Chondrocyte (in vitro differentiated cells): ENCODE data around the gene ANP32D. TPM values are rescaled to one million over a fixed set of nuclear protein-coding genes. Genes with fewer than 3 reads are reported as not detected.
"Not testable (repeated sequence)": the region's sequence is repeated elsewhere in the genome, so short reads cannot be mapped to it uniquely, and the experiment has no call there.

Experiments
- DNase-seq: peaks from one replicate; pipeline ENCODE4 v3.0.0; 2021; ENCODE audit warnings: mixed read lengths, low spot score
- H3K27ac Mint-ChIP-seq: one replicate; pipeline ENCODE4 v1.8.0; 2021; ENCODE audit warnings: mild to moderate bottlenecking, moderate library complexity, mixed read lengths; ENCODE audit not compliant: unreplicated experiment
- H3K27me3 Mint-ChIP-seq: 2 replicates; pipeline ENCODE4 v1.8.0; 2021; ENCODE audit warnings: low read depth, mixed read lengths
- H3K36me3 Mint-ChIP-seq: 2 replicates; pipeline ENCODE4 v1.8.0; 2021; ENCODE audit warnings: low read depth, mixed read lengths
- H3K4me1 Mint-ChIP-seq: 2 replicates; pipeline ENCODE4 v1.8.0; 2021; ENCODE audit warnings: low read depth, mild to moderate bottlenecking, mixed read lengths
- H3K4me3 Mint-ChIP-seq: one replicate; pipeline ENCODE4 v1.8.0; 2021; ENCODE audit warnings: mild to moderate bottlenecking, moderate library complexity, mixed read lengths; ENCODE audit not compliant: unreplicated experiment
- H3K9me3 Mint-ChIP-seq: 2 replicates; pipeline ENCODE4 v1.8.0; 2021; ENCODE audit warnings: low read depth, mixed read lengths
- total RNA-seq: library from RNA; stranded (reverse); gene quantifications from 3 replicates; pipeline ENCODE4 v1.2.1, GENCODE V29; 2021
- TF ChIP-seq, protein P1 (sequence below): fragments of 200-600 bp; sonication (generic); IDR thresholded peaks from 2 replicates; pipeline ENCODE4 v1.5.0; 2021; ENCODE audit warnings: antibody characterized with exemption, mild to moderate bottlenecking, moderate library complexity

ANP32D gene
- total RNA-seq, 1 donor from 2014 or later, result not detected

DNA sequence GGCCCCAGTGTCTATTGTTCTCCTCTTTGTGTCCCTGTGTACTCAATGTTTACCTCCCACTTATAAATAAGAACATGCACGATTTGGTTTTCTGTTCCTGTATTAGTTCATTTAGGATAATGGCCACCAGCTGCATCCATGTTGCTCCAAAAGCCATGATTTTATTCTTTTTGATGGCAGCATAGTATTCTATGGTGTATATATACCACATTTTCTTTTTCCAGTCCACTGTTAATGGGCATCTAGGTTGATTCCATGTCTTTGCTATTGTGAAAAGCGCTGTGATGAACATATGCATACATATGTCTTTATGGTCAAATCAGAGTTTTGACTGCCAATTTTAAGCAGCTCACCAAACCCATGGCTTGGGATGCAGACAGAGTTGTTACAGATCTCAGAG, 17.2 kb upstream of the ANP32D start:
- Mint-ChIP-seq H3K9me3 (peaks cover 3% of the 10 kb centered on the region), H3K27me3 (peaks cover 13% of the 10 kb centered on the region), H3K27ac (no peak overlapping the region), H3K4me1 (no peaks in the 10 kb centered on the region), H3K36me3 (no peaks in the 10 kb centered on the region), H3K4me3 (no peak overlapping the region)
- TF ChIP-seq, protein P1, sequence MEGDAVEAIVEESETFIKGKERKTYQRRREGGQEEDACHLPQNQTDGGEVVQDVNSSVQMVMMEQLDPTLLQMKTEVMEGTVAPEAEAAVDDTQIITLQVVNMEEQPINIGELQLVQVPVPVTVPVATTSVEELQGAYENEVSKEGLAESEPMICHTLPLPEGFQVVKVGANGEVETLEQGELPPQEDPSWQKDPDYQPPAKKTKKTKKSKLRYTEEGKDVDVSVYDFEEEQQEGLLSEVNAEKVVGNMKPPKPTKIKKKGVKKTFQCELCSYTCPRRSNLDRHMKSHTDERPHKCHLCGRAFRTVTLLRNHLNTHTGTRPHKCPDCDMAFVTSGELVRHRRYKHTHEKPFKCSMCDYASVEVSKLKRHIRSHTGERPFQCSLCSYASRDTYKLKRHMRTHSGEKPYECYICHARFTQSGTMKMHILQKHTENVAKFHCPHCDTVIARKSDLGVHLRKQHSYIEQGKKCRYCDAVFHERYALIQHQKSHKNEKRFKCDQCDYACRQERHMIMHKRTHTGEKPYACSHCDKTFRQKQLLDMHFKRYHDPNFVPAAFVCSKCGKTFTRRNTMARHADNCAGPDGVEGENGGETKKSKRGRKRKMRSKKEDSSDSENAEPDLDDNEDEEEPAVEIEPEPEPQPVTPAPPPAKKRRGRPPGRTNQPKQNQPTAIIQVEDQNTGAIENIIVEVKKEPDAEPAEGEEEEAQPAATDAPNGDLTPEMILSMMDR, result no peak
- DNase-seq, result no peak

DNA sequence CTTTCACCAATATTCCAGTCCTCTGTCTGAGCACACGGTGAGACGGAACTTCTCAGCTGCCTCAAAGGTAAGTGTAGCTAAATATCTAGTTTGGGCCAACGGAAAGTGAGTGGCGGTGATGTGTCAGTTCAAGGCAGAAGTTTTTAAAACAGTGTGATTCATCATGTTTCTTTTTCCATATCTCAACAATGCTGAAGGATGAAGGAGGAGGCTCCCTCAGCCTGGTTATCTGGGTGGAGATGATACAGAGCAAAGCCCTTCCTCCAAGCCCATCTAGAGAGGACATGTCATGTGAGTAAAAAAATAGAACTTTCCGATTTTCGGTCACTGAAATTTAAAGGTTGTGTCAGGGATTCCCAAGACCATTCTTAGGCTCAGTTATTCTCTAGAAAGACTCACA, 13.1 kb upstream of the ANP32D start:
- TF ChIP-seq, protein P1, result no peak
- Mint-ChIP-seq H3K4me1 (no peaks in the 10 kb centered on the region), H3K4me3 (no peak overlapping the region), H3K9me3 (peaks cover 2% of the 10 kb centered on the region), H3K36me3 (no peaks in the 10 kb centered on the region), H3K27ac (no peak overlapping the region), H3K27me3 (peaks cover 17% of the 10 kb centered on the region)
- no peak for DNase-seq

DNA sequence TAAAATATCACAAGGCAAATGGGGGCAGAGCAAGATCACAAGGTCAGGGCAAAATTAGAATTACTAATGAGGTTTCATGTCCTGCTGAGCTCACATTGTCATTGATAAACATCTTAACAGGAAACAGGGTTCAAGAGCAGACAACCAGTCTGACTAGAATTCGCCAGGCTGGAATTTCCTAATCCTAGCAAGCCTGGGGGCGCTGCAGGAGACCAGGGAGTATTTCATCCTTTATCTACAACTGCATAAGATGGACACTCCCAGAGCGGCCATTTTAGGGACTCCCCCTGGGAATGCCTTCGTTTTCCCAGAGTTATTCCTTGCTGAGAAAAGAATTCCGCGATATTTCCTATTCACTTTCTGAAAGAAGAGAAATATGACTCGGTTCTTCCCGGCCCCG, 3.3 kb upstream of the ANP32D start:
- H3K9me3 Mint-ChIP-seq, result peaks cover 50% of the 10 kb centered on the region

DNA sequence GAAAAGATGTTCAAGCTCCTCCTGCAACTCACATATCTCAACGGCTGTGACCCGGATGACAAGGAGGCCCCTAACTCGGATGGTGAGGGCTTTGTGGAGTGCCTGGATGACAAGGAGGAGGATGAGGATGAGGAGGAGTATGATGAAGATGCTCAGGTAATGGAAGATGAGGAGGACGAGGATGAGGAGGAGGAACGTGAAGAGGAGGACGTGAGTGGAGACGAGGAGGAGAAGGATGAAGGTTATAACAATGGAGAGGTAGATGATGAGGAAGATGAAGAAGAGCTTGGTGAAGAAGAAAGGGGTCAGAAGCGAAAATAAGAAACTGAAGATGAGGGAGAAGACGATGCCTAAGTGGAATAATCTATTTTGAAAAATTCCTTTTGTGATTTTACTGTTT, 702 bp downstream of the ANP32D start:
- no peak for DNase-seq
- Mint-ChIP-seq H3K4me1 (no peaks in the 10 kb centered on the region), H3K9me3 (peaks cover 43% of the 10 kb centered on the region), H3K27me3 (peaks cover 9% of the 10 kb centered on the region), H3K36me3 (peaks cover 4% of the 10 kb centered on the region), H3K27ac (no peak overlapping the region), H3K4me3 (no peak overlapping the region)
- TF ChIP-seq, protein P1, result no peak

More for the DNA sequence above, 3.3 kb upstream of the ANP32D start:
- not testable (repeated sequence) for H3K27me3 Mint-ChIP-seq, H3K27ac Mint-ChIP-seq, DNase-seq, H3K4me3 Mint-ChIP-seq, H3K4me1 Mint-ChIP-seq, H3K36me3 Mint-ChIP-seq

- not testable (repeated sequence) for H3K27ac Mint-ChIP-seq, H3K4me1 Mint-ChIP-seq, DNase-seq, H3K4me3 Mint-ChIP-seq, H3K27me3 Mint-ChIP-seq, H3K36me3 Mint-ChIP-seq
- H3K9me3 Mint-ChIP-seq, result peaks cover 34% of the 10 kb centered on the region
Measured at GRCh38 chr12:48474497-48474896, 2.1 kb downstream of the ANP32D start.

DNA sequence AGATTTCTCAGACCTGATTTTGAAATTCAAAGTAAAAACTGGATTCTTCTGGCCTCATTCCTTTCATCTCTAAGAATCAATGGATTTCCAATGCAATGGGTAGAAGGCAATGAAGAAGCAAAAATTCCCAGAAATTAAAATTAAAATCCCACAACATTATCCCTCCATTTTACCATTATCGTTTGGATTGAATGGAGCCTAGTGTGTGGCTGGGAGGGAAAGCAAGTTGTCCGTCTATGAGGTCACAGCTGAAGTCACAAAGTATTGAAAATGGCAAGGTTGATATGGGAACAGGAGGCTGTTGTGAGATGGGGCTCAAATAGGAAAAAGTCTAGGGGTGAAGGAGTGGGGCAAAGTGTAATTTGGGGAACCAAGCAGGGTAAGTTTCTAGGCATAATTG, 9.8 kb downstream of the ANP32D start, which contains the start of gene C12orf54:
TSS of gene C12orf54 (plus strand) at position 301 of the 400 bp plus-strand sequence. CDS start 799 bp downstream, outside the sequence.
- no peak for DNase-seq
- TF ChIP-seq, protein P1, result no peak
- no peak within 1 kb of the TSS for H3K4me3 Mint-ChIP-seq
- peaks cover 8% of the 10 kb centered on the region for H3K27me3 Mint-ChIP-seq
- H3K27ac Mint-ChIP-seq, result no peak within 1 kb of the TSS
- H3K9me3 Mint-ChIP-seq, result peaks cover 8% of the 10 kb centered on the region
- H3K36me3 Mint-ChIP-seq, result no peaks in the 10 kb centered on the region
- H3K4me1 Mint-ChIP-seq, result no peaks in the 10 kb centered on the region
